HepG2 (cell line): ENCODE results near the gene GGNBP2. TPM values are rescaled to one million over a fixed set of nuclear protein-coding genes. Genes with fewer than 3 reads are reported as not detected.

Experiments used
- HDAC1 ChIP-seq: sonication (generic); formaldehyde crosslinking; IDR thresholded peaks from 2 replicates; pipeline ENCODE4 v1.5.1; 2020; ENCODE audit warnings: mild to moderate bottlenecking, missing genetic modification reagents
- HNF1B ChIP-seq: sonication (generic); formaldehyde crosslinking; IDR thresholded peaks from 2 replicates; pipeline ENCODE4 v1.5.1; 2020; ENCODE audit warnings: mild to moderate bottlenecking, moderate library complexity, missing genetic modification reagents
- HNF4A ChIP-seq: sonication (generic); formaldehyde crosslinking; IDR thresholded peaks from 2 replicates; pipeline ENCODE4 v1.4.0; 2020; ENCODE audit warnings: missing genetic modification reagents
- HOMEZ ChIP-seq: IDR thresholded peaks from 2 replicates; pipeline ENCODE4 v1.6.1; 2016; ENCODE audit warnings: low read depth
- IRF2 ChIP-seq: IDR thresholded peaks from 2 replicates; pipeline ENCODE4 v1.6.1; 2018; ENCODE audit warnings: missing genetic modification reagents, missing compliant biosample characterization
- JUN ChIP-seq: sonication (generic); formaldehyde crosslinking; IDR thresholded peaks from 2 replicates; pipeline ENCODE4 v1.4.0; 2020; ENCODE audit warnings: mild to moderate bottlenecking, missing genetic modification reagents
- LCORL ChIP-seq, 2 experiments: fragments of 450-650 bp in 1 of 2; sonication (generic) in 1 of 2; formaldehyde crosslinking in 1 of 2; IDR thresholded peaks; 2 replicates each; pipeline versions ENCODE4 v1.5.0 to v1.6.1; 2017 to 2020; ENCODE audit warnings: antibody characterized with exemption in 1 of 2, missing genetic modification reagents in 1 of 2
- LRRFIP1 ChIP-seq: sonication (generic); formaldehyde crosslinking; conservative IDR thresholded peaks from 2 replicates; pipeline ENCODE4 v1.4.0; 2020; ENCODE audit warnings: missing genetic modification reagents
- MATR3 ChIP-seq: sonication (generic); formaldehyde crosslinking; IDR thresholded peaks from 2 replicates; pipeline ENCODE4 v1.4.0; 2020; ENCODE audit warnings: missing genetic modification reagents
- NFAT5 ChIP-seq: sonication (generic); formaldehyde crosslinking; IDR thresholded peaks from 2 replicates; pipeline ENCODE4 v1.4.0; 2020; ENCODE audit warnings: missing genetic modification reagents
- NRL ChIP-seq: sonication (generic); formaldehyde crosslinking; IDR thresholded peaks from 2 replicates; pipeline ENCODE4 v1.5.0; 2020; ENCODE audit warnings: missing genetic modification reagents, mild to moderate bottlenecking, moderate library complexity, borderline replicate concordance
- TRIM22 ChIP-seq: fragments of 450-650 bp; IDR thresholded peaks from 2 replicates; pipeline ENCODE4 v1.6.1; 2017
- ZNF136 ChIP-seq: sonication (generic); formaldehyde crosslinking; IDR thresholded peaks from 2 replicates; pipeline ENCODE4 v1.8.1; 2022; ENCODE audit warnings: low read depth, mild to moderate bottlenecking, moderate library complexity, missing genetic modification reagents
- ZNF30 ChIP-seq: sonication (generic); formaldehyde crosslinking; IDR thresholded peaks from 2 replicates; pipeline ENCODE4 v1.5.0; 2020; ENCODE audit warnings: mild to moderate bottlenecking, missing genetic modification reagents
- ZNF484 ChIP-seq: sonication (generic); formaldehyde crosslinking; IDR thresholded peaks from 2 replicates; pipeline ENCODE4 v1.5.1; 2020; ENCODE audit warnings: mild to moderate bottlenecking, low read depth, missing genetic modification reagents, borderline replicate concordance
- ZNF883 ChIP-seq: sonication (generic); formaldehyde crosslinking; IDR thresholded peaks from 2 replicates; pipeline ENCODE4 v1.5.1; 2020; ENCODE audit warnings: mild to moderate bottlenecking, missing genetic modification reagents; ENCODE audit errors: not compliant biosample characterization
- polyA plus RNA-seq, 8 experiments: library from polyadenylated mRNA; depleted of rRNA in 3 of 8; stranded (reverse) in 7 of 8; unstranded in 1 of 8; fragments of >200 nt; fragmentation: Illumina TruSeq in 4 of 8; extraction: Trizol in 4 of 8; gene quantifications; 2 replicates each; pipeline versions ENCODE4 v1.2.1 to v1.2.3, GENCODE V29; 2011 to 2016; ENCODE audit warnings: low read depth in 4 of 8, missing spikeins in 1 of 8, mixed read lengths in 1 of 8; ENCODE audit not compliant: insufficient read depth in 1 of 8
- total RNA-seq, 5 experiments: library from RNA; depleted of rRNA; stranded (reverse); fragments of >200 nt; fragmentation: Illumina TruSeq; extraction: Trizol; gene quantifications; 2 replicates each; pipeline ENCODE4 v1.2.3, GENCODE V29; 2016; ENCODE audit warnings: low read depth in 1 of 5

The GGNBP2 gene
- total and polyA plus RNA-seq, 2 of the 13 experiments (the other 11 are each of a cell fraction or from before 2014, with no cell fraction given), result 53.3 to 84.2 TPM

GRCh38 chr17:36545077-36545464 lies 352 bp downstream of the GGNBP2 start (continued):
- TF ChIP-seq LRRFIP1 (no peak), ZNF136 (CRISPR knock-in tag) (no peak), HDAC1 (CRISPR knock-in tag) (0 out of 2 replicates have a peak, but pooled peaks have one; percentile 49), ZNF484 (CRISPR knock-in tag) (no peak), IRF2 (no peak), LCORL (IDR thresholded peaks at IDR 0.05) (no peak), LCORL (CRISPR knock-in tag; IDR thresholded peaks at IDR 0.05) (no peak), JUN (no peak), TRIM22 (no peak), MATR3 (CRISPR knock-in tag) (no peak), HNF1B (no peak; the same call in 1 of the 2 replicates), HOMEZ (CRISPR knock-in tag) (no peak), HNF4A (CRISPR knock-in tag) (0 out of 2 replicates have a peak, but pooled peaks have one; percentile 1), ZNF883 (no peak), ZNF30 (CRISPR knock-in tag) (no peak; the same call in none of the 2 replicates), NRL (CRISPR knock-in tag) (no peak), NFAT5 (CRISPR knock-in tag) (no peak)
